Nephron progenitor cell (in vitro differentiated cells): ENCODE results near the gene FTO.

Source experiments
- DNase-seq: peaks from one replicate; pipeline ENCODE4 v3.0.0; 2021
- H3K27ac Mint-ChIP-seq: 2 replicates; pipeline ENCODE4 v1.8.0; 2021; ENCODE audit warnings: mild to moderate bottlenecking, moderate library complexity, mixed read lengths
- H3K27me3 Mint-ChIP-seq: 2 replicates; pipeline ENCODE4 v1.8.0; 2021; ENCODE audit warnings: mild to moderate bottlenecking, low read depth, mixed read lengths; ENCODE audit not compliant: poor library complexity
- H3K36me3 Mint-ChIP-seq: 2 replicates; pipeline ENCODE4 v1.8.0; 2021; ENCODE audit warnings: low read depth, mixed read lengths
- H3K4me1 Mint-ChIP-seq: 2 replicates; pipeline ENCODE4 v1.8.0; 2021; ENCODE audit warnings: mixed read lengths
- H3K4me3 Mint-ChIP-seq: 2 replicates; pipeline ENCODE4 v1.8.0; 2021; ENCODE audit warnings: mild to moderate bottlenecking, moderate library complexity, mixed read lengths
- H3K9me3 Mint-ChIP-seq: 2 replicates; pipeline ENCODE4 v1.8.0; 2021; ENCODE audit warnings: mild to moderate bottlenecking, moderate library complexity, mixed read lengths
- CTCF ChIP-seq: fragments of 200-600 bp; sonication (generic); IDR thresholded peaks from 2 replicates; pipeline ENCODE4 v1.5.0; 2021; ENCODE audit warnings: antibody characterized with exemption

Gene FTO

GRCh38 chr16:53948326-53948725 lies 244.4 kb downstream of the FTO start:
- no peak overlapping the region for H3K4me3 Mint-ChIP-seq
- H3K9me3 Mint-ChIP-seq, result no peaks in the 10 kb centered on the region
- no peaks in the 10 kb centered on the region for H3K27me3 Mint-ChIP-seq

GRCh38 chr16:53948734-53949430 lies 244.9 kb downstream of the FTO start:
- Mint-ChIP-seq H3K4me1 (peaks cover 47% of the 10 kb centered on the region), H3K27me3 (no peaks in the 10 kb centered on the region), H3K27ac (no peak overlapping the region), H3K4me3 (no peak overlapping the region), H3K36me3 (no peaks in the 10 kb centered on the region), H3K9me3 (no peaks in the 10 kb centered on the region)
- TF ChIP-seq CTCF, result no peak
- DNase-seq, result no peak

More at GRCh38 chr16:53948326-53948725, 244.4 kb downstream of the FTO start:
- H3K4me1 Mint-ChIP-seq, result peaks cover 47% of the 10 kb centered on the region
- no peaks in the 10 kb centered on the region for H3K36me3 Mint-ChIP-seq
- H3K27ac Mint-ChIP-seq, result no peak overlapping the region
- no peak for TF ChIP-seq CTCF
- DNase-seq, result no peak

DNA sequence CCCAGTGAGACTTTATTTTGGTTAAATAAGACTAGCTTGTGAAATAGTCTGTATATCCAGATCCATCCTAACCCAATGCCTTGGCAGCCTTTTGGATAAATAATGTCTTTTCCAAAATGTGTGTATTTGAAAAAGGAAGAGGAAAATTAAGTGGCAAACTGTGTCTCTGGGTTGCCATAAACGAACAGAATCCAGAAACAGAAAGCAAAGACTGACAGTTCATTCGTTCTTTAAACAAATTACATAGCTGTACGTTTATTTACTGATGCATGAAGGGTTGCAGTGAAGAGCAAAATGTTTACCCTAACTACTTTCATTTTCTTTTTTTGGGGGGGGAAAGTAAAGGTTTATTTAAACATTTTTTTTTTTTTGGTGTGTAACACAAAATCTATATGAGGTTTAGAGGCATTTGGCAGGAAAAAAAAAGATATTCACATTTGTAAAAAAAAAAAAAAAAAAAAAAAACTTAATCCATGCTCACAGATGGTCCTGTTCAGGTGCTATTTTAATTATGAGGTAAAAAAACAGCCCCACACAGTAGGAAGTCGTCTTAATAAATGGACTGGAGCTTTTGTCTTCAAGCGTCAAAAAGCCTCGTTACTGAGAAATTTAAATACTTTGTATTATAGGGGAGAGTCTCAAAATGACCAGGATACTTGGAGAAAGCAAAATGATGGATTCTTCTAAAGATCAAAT lies 245.9 kb downstream of the FTO start:
- no peaks in the 10 kb centered on the region for H3K9me3 Mint-ChIP-seq
- no peak for TF ChIP-seq CTCF
- DNase-seq, result no peak
- H3K27me3 Mint-ChIP-seq, result no peaks in the 10 kb centered on the region
- no peaks in the 10 kb centered on the region for H3K36me3 Mint-ChIP-seq
- H3K4me1 Mint-ChIP-seq, result peaks cover 55% of the 10 kb centered on the region
- H3K27ac Mint-ChIP-seq, result no peak overlapping the region
- H3K4me3 Mint-ChIP-seq, result no peak overlapping the region

DNA sequence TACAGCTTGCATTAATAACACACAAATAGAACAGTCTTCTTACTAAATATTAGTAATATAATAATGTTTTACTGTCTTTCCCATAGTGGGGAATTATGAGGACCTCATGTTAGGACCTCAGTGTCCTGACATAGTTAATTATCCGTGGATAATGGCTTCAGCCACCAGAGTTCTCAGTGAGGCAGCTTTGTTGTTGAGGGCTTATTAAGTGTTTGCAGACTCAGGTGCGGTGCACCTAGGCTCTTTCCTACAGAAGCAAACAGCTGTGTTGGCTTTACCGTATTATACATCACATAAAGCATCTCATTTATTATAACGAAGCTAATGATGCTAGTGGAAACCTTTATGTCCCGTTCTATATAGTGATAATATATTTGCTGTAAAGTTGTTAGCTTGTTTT lies 246.7 kb downstream of the FTO start:
- H3K36me3 Mint-ChIP-seq, result peaks cover 7% of the 10 kb centered on the region
- H3K9me3 Mint-ChIP-seq, result no peaks in the 10 kb centered on the region
- no peak for TF ChIP-seq CTCF
- H3K27me3 Mint-ChIP-seq, result no peaks in the 10 kb centered on the region
- H3K4me3 Mint-ChIP-seq, result no peak overlapping the region
- H3K27ac Mint-ChIP-seq, result no peak overlapping the region
- peaks cover 57% of the 10 kb centered on the region for H3K4me1 Mint-ChIP-seq
- no peak for DNase-seq

DNA sequence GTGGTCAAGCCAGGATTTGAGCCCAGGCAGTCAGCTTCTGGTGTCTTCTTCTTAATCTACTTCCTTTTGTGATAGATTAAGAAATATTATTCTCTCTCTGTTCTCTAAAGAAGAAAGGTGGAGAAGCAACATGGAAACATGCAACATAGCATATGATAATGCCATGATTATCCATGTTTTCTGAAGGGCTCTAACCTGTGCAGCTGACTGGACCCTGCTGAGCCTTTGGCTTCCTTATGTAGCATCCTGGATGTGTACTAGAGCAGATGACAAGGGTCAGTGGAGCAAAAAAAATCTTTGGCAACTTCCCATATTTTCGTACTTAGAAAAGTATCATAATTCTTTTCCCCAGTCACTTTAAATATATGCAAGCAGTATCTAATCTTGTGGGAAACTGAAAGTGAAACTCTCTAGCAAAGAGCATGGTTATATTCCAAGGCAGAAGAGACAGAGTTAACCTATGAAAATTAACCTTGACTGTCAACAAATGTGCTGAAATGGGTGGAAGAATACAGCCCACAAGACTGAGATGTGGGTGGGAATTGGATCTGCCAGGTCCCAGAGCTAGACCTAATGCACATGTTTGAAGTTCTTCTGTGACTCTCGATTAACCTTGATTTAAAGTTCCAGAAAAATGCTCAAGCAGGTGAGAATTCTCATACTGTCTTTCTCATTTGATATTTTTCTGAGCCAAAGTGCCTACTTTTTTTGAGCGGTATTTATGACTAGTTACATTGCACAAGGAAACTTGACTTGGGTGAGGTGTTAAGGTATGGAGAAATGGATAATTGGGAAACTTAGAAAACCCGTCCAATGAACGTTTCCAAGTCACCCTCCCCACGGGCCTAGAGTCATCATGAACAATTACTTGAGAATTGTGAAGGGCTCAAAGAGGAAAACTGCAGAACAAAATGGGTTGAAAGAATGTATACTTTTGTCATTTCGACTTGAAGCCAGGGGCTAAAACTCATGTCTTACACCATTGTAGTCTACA lies 248.6 kb downstream of the FTO start:
- Mint-ChIP-seq H3K4me3 (no peak overlapping the region), H3K9me3 (no peaks in the 10 kb centered on the region), H3K27me3 (no peaks in the 10 kb centered on the region), H3K27ac (no peak overlapping the region), H3K4me1 (peaks cover 44% of the 10 kb centered on the region), H3K36me3 (peaks cover 7% of the 10 kb centered on the region)
- no peak for DNase-seq
- no peak for TF ChIP-seq CTCF
